Measurements from ENCODE around the gene PAX2. TPM values are rescaled to one million over a fixed set of nuclear protein-coding genes. Genes with fewer than 3 reads are reported as not detected.

The PAX2 gene
- polyA plus RNA-seq, 2 of the 4 experiments (the other 2 are of a cell fraction), result 0.06 to 0.21 TPM

- Histone ChIP-seq H3K27ac (no peak overlapping the region), H3K9me3 (no peaks in the 10 kb centered on the region), H3K4me3 (no peak overlapping the region), H3K4me1 (peaks cover 9% of the 10 kb centered on the region), H3K4me2 (no peak overlapping the region)
- ATAC-seq (no peak), DNase-seq (ENCODE audit: low read depth in 1 of 2, low spot score in 1 of 2) (no peak), FAIRE-seq (no peak)
- CTCF ChIA-PET, result interaction anchor here (0.8 to 7.4 kb wide), 4 partner anchors 16 to 72 kb away, joined by 3 to 129 read pairs (median 4); partner anchors contain the start of gene PAX2
- TF ChIP-seq EHMT2 (IDR thresholded peaks at IDR 0.05; ENCODE audit: low read depth) (no peak), FOSL2 (IDR thresholded peaks at IDR 0.05) (no peak), FOSL2 (CRISPR knock-in tag; IDR thresholded peaks at IDR 0.05) (no peak), ZSCAN20 (CRISPR knock-in tag; IDR thresholded peaks at IDR 0.05) (no peak), FOXS1 (CRISPR knock-in tag; IDR thresholded peaks at IDR 0.05) (no peak), ZNF302 (CRISPR knock-in tag; IDR thresholded peaks at IDR 0.05) (no peak), SMC3 (IDR thresholded peaks at IDR 0.05) (no peak), PBX3 (IDR thresholded peaks at IDR 0.05) (no peak)
- 86% methylated on average over 55 of the region's 58 CpGs for WGBS (ENCODE audit: missing lambda C conversion rate)
- POLR2A ChIA-PET, result no interaction called here
These were observed 21.4 kb upstream of the PAX2 start for GRCh38 chr10:100723770-100724530.

GRCh38 chr10:100724531-100725027 lies 20.8 kb upstream of the PAX2 start:
- no peak overlapping the region for H3K4me2 ChIP-seq
- TF ChIP-seq JUNB (IDR thresholded peaks at IDR 0.05) (no peak), TFCP2L1 (CRISPR knock-in tag; IDR thresholded peaks at IDR 0.05) (no peak), CEBPB (IDR thresholded peaks at IDR 0.05) (no peak), ATOH8 (CRISPR knock-in tag; IDR thresholded peaks at IDR 0.05; ENCODE audit: low read depth) (no peak), SREBF2 (IDR thresholded peaks at IDR 0.05) (no peak)
- no peaks in the 10 kb centered on the region for H3K9me3 ChIP-seq
- H3K4me1 ChIP-seq, result peaks cover 9% of the 10 kb centered on the region
- POLR2A ChIA-PET, result no interaction called here
- CTCF ChIA-PET, result interaction anchor here (0.9 to 7.4 kb wide), 5 partner anchors 16 to 54 kb away, joined by 3 to 129 read pairs (median 3); partner anchors contain the start of gene PAX2
- no peak for FAIRE-seq
- 95% methylated on average over 23 of the region's 33 CpGs for WGBS (ENCODE audit: missing lambda C conversion rate)
- no peak for ATAC-seq
- no peak overlapping the region for H3K27ac ChIP-seq
- no peak overlapping the region for H3K4me3 ChIP-seq
- DNase-seq (ENCODE audit: low read depth in 1 of 2, low spot score in 1 of 2), result no peak

- no peak for TF ChIP-seq NPAS2 (CRISPR knock-in tag; IDR thresholded peaks at IDR 0.05; ENCODE audit: borderline replicate concordance)
- TF ChIP-seq POLR2A (IDR thresholded peaks at IDR 0.05; ENCODE audit: low read length), result no peak
- no peak for TF ChIP-seq SREBF2 (IDR thresholded peaks at IDR 0.05)
- no peak for TF ChIP-seq ELK1 (IDR thresholded peaks at IDR 0.05; ENCODE audit: low read depth, low read length)
- no peak for TF ChIP-seq FOSL2 (IDR thresholded peaks at IDR 0.05)
- no peak for TF ChIP-seq FOSL2 (CRISPR knock-in tag; IDR thresholded peaks at IDR 0.05)
- no peak for TF ChIP-seq JUNB (IDR thresholded peaks at IDR 0.05)
- no peak for TF ChIP-seq CBX2 (IDR thresholded peaks at IDR 0.05; ENCODE audit: borderline replicate concordance, low read depth)
- TF ChIP-seq FOSB (CRISPR knock-in tag; IDR thresholded peaks at IDR 0.05), result no peak
- POLR2A ChIA-PET, result no interaction called here
- DNase-seq (ENCODE audit: low read depth in 1 of 2, low spot score in 1 of 2), result no peak
- H3K4me1 ChIP-seq, result peaks cover 9% of the 10 kb centered on the region
- FAIRE-seq, result no peak
- H3K4me2 ChIP-seq, result no peak overlapping the region
- 94% methylated on average over 5 of the region's 5 CpGs for WGBS (ENCODE audit: missing lambda C conversion rate)
- CTCF ChIA-PET, result interaction anchor here (0.9 to 7.4 kb wide), 5 partner anchors 16 to 55 kb away, joined by 3 to 129 read pairs (median 3); partner anchors contain the start of gene PAX2
- no peaks in the 10 kb centered on the region for H3K9me3 ChIP-seq
- ATAC-seq, result no peak
- H3K27ac ChIP-seq, result no peak overlapping the region
- H3K4me3 ChIP-seq, result no peak overlapping the region
These were observed 20.3 kb upstream of the PAX2 start for GRCh38 chr10:100725071-100725471.

All from A549 (cell line).